GM12875 (cell line): ENCODE results near the gene LENG9.

ENCODE experiments used
- H3K4me3 ChIP-seq: one replicate; pipeline ENCODE4 v1.5.1; 2011; ENCODE audit warnings: low read depth, low read length, control low read depth
- CTCF ChIP-seq: IDR thresholded peaks from 2 replicates; pipeline ENCODE4 v1.5.1; 2011; ENCODE audit warnings: low read depth, mild to moderate bottlenecking, control low read depth, inconsistent platforms, low read length, moderate library complexity, borderline replicate concordance; ENCODE audit not compliant: insufficient read depth

Gene LENG9

GRCh38 chr19:54454781-54455675 is 8.6 kb downstream of the LENG9 start:
- TF ChIP-seq CTCF: no peak

GRCh38 chr19:54453921-54454780 is 9.4 kb downstream of the LENG9 start:
- no peak overlapping the region for H3K4me3 ChIP-seq
- no peak for TF ChIP-seq CTCF

More at GRCh38 chr19:54454781-54455675, 8.6 kb downstream of the LENG9 start:
- H3K4me3 ChIP-seq: no peak overlapping the region

- no peak overlapping the region for H3K4me3 ChIP-seq
- TF ChIP-seq CTCF: no peak
Observed at GRCh38 chr19:54452626-54453025, 11.0 kb downstream of the LENG9 start.

GRCh38 chr19:54451997-54452396 is 11.6 kb downstream of the LENG9 start:
- no peak for TF ChIP-seq CTCF
- H3K4me3 ChIP-seq: no peak overlapping the region

- H3K4me3 ChIP-seq: no peak overlapping the region
- TF ChIP-seq CTCF: no peak
Observed at GRCh38 chr19:54451331-54451871, 12.2 kb downstream of the LENG9 start.

- TF ChIP-seq CTCF: no peak
- peak overlapping the region; percentile 83 for H3K4me3 ChIP-seq
Observed at GRCh38 chr19:54449701-54450069, 13.9 kb downstream of the LENG9 start.
